Liver (tissue), 9 donors: ENCODE results near the gene BOLL. TPM values are rescaled to one million over a fixed set of nuclear protein-coding genes. Genes with fewer than 3 reads are reported as not detected.

Experiments
- DNase-seq: peaks from one replicate; pipeline ENCODE4 v3.0.0-alpha.2; 2017; ENCODE audit warnings: low spot score
- H3K27ac ChIP-seq, 2 donors: one replicate each; pipeline ENCODE4 v1.7.0; 2013; ENCODE audit warnings: inconsistent platforms in 2 of 2, low read length in 2 of 2, control low read depth in 1 of 2, low read depth in 1 of 2, mild to moderate bottlenecking in 1 of 2
- H3K27me3 ChIP-seq, 4 donors: one replicate each; pipeline versions ENCODE4 v1.6.1 to v1.7.0; 2013; ENCODE audit warnings: low read length in 3 of 4, inconsistent platforms in 1 of 4, mild to moderate bottlenecking in 1 of 4, moderate library complexity in 1 of 4; ENCODE audit not compliant: control insufficient read depth in 4 of 4, insufficient read depth in 4 of 4
- H3K36me3 ChIP-seq, 4 donors: one replicate each; pipeline versions ENCODE4 v1.6.1 to v1.7.0; 2013; ENCODE audit warnings: low read length in 3 of 4, mild to moderate bottlenecking in 3 of 4, low read depth in 1 of 4, moderate library complexity in 1 of 4; ENCODE audit not compliant: control insufficient read depth in 4 of 4, insufficient read depth in 3 of 4
- H3K4me1 ChIP-seq, 4 donors: one replicate each; pipeline versions ENCODE4 v1.6.1 to v1.7.0; 2013; ENCODE audit warnings: low read length in 3 of 4, mild to moderate bottlenecking in 3 of 4, moderate library complexity in 1 of 4; ENCODE audit not compliant: control insufficient read depth in 4 of 4, insufficient read depth in 4 of 4
- H3K4me3 ChIP-seq, 3 donors: one replicate each; pipeline versions ENCODE4 v1.6.1 to v1.7.0; 2013; ENCODE audit warnings: low read length in 3 of 3, control low read depth in 1 of 3, low read depth in 1 of 3, mild to moderate bottlenecking in 1 of 3
- H3K9ac ChIP-seq, 2 donors: one replicate each; pipeline ENCODE4 v1.7.0; 2013; ENCODE audit warnings: low read length in 2 of 2, mild to moderate bottlenecking in 2 of 2, moderate library complexity in 2 of 2, control low read depth in 1 of 2, low read depth in 1 of 2
- H3K9me3 ChIP-seq, 4 donors: one replicate each; pipeline versions ENCODE4 v1.6.1 to v1.7.0; 2013; ENCODE audit warnings: low read length in 3 of 4; ENCODE audit not compliant: control insufficient read depth in 4 of 4
- ATF3 ChIP-seq: IDR thresholded peaks from 2 replicates; pipeline ENCODE4 v1.6.1; 2016; ENCODE audit warnings: antibody characterized with exemption
- CTCF ChIP-seq: fragments of 150-350 bp; IDR thresholded peaks from 2 replicates; pipeline ENCODE4 v1.5.1; 2017; ENCODE audit warnings: improper control_type of control experiment, low read depth, low read length; ENCODE audit not compliant: missing input control
- EGR1 ChIP-seq, 2 donors: IDR thresholded peaks; 2 replicates each; pipeline ENCODE4 v1.6.1; 2016 to 2018; ENCODE audit warnings: antibody characterized with exemption in 2 of 2, low read depth in 2 of 2
- FOXA1 ChIP-seq: IDR thresholded peaks from 2 replicates; pipeline ENCODE4 v1.6.1; 2016; ENCODE audit warnings: antibody characterized with exemption
- FOXA2 ChIP-seq: IDR thresholded peaks from 2 replicates; pipeline ENCODE4 v1.6.1; 2016; ENCODE audit warnings: antibody characterized with exemption
- GABPA ChIP-seq, 2 donors: IDR thresholded peaks in 1 of 2; conservative IDR thresholded peaks in 1 of 2; 2 replicates each; pipeline ENCODE4 v1.6.1; 2016; ENCODE audit warnings: antibody characterized with exemption in 2 of 2, mild to moderate bottlenecking in 1 of 2, moderate library complexity in 1 of 2
- HNF4A ChIP-seq, 2 donors: conservative IDR thresholded peaks; 2 replicates each; pipeline ENCODE4 v1.6.1; 2016; ENCODE audit warnings: antibody characterized with exemption in 2 of 2, mild to moderate bottlenecking in 2 of 2
- HNF4G ChIP-seq: IDR thresholded peaks from 2 replicates; pipeline ENCODE4 v1.6.1; 2016; ENCODE audit warnings: antibody characterized with exemption
- JUND ChIP-seq, 2 donors: IDR thresholded peaks; 2 replicates each; pipeline ENCODE4 v1.6.1; 2016; ENCODE audit warnings: antibody characterized with exemption in 2 of 2
- MAX ChIP-seq: IDR thresholded peaks from 2 replicates; pipeline ENCODE4 v1.6.1; 2016; ENCODE audit warnings: antibody characterized with exemption
- NR2F2 ChIP-seq: IDR thresholded peaks from 2 replicates; pipeline ENCODE4 v1.6.1; 2016; ENCODE audit warnings: antibody characterized with exemption
- RAD21 ChIP-seq, 2 donors: IDR thresholded peaks; 2 replicates each; pipeline ENCODE4 v1.6.1; 2016; ENCODE audit warnings: antibody characterized with exemption in 2 of 2, mild to moderate bottlenecking in 2 of 2
- REST ChIP-seq: IDR thresholded peaks from 2 replicates; pipeline ENCODE4 v1.6.1; 2016; ENCODE audit warnings: antibody characterized with exemption, mild to moderate bottlenecking
- RXRA ChIP-seq, 2 donors: IDR thresholded peaks; 2 replicates each; pipeline ENCODE4 v1.6.1; 2017 to 2018; ENCODE audit warnings: antibody characterized with exemption in 2 of 2, mild to moderate bottlenecking in 1 of 2
- SP1 ChIP-seq: IDR thresholded peaks from 2 replicates; pipeline ENCODE4 v1.6.1; 2018; ENCODE audit warnings: antibody characterized with exemption, mild to moderate bottlenecking
- TAF1 ChIP-seq: conservative IDR thresholded peaks from 2 replicates; pipeline ENCODE4 v1.6.1; 2016; ENCODE audit warnings: antibody characterized with exemption, mild to moderate bottlenecking
- YY1 ChIP-seq: IDR thresholded peaks from 2 replicates; pipeline ENCODE4 v1.6.1; 2016; ENCODE audit warnings: antibody characterized with exemption, mild to moderate bottlenecking
- ZBTB33 ChIP-seq: IDR thresholded peaks from 2 replicates; pipeline ENCODE4 v1.6.1; 2016; ENCODE audit warnings: antibody characterized with exemption
- WGBS: extraction: QIAGEN DNeasy Blood & Tissue Kit; methylation state at CpG from one replicate; pipeline ENCODE4 v1.1.7; 2013; 5-methylcytosine and 5-hydroxymethylcytosine counted together
- polyA plus RNA-seq, 2 donors: library from polyadenylated mRNA; stranded (reverse) in 1 of 2; unstranded in 1 of 2; fragments of 200-250 nt in 1 of 2; fragments of >200 nt in 1 of 2; fragmentation: Nextera tagmentation in 1 of 2; extraction: Ambion mirVana in 1 of 2; gene quantifications; one replicate each; pipeline versions ENCODE4 v1.2.1 to v1.2.3, GENCODE V29; 2013 to 2015
- total RNA-seq, 2 donors: library from RNA; depleted of rRNA; stranded (reverse); fragments of >200 nt; gene quantifications; one replicate each; pipeline ENCODE4 v1.2.3, GENCODE V29; 2014
- donor health status: healthy.
- donor health status: healthy.
- donor health status: healthy.
- donor health status: healthy.
- donor health status: healthy.

Gene BOLL
- total and polyA plus RNA-seq, 4 donors: not detected

- H3K9me3 ChIP-seq: no peaks in the 10 kb centered on the region
- WGBS: 35% methylated on average over 2 of the region's 2 CpGs
- TF ChIP-seq CTCF (peak; percentile 78), RAD21 (IDR thresholded peaks at IDR 0.05) (peak; percentile 86 to 88), RXRA (IDR thresholded peaks at IDR 0.05) (no peak)
- H3K27me3 ChIP-seq: peaks cover 0 to 8% (median 0%) of the 10 kb centered on the region in 4 donors
- H3K36me3 ChIP-seq: no peaks in the 10 kb centered on the region
- no peak overlapping the region for H3K4me3 ChIP-seq
- H3K27ac ChIP-seq: no peak overlapping the region
- no peak for DNase-seq
- H3K4me1 ChIP-seq: peaks cover 7 to 15% (median 11%) of the 10 kb centered on the region in 4 donors
- H3K9ac ChIP-seq: no peak overlapping the region
Observed at GRCh38 chr2:197803033-197803444, 17.9 kb upstream of the BOLL start.

- Histone ChIP-seq H3K27me3 (peaks cover 0 to 8% (median 0%) of the 10 kb centered on the region in 4 donors), H3K36me3 (no peaks in the 10 kb centered on the region), H3K4me1 (peaks cover 7 to 15% (median 11%) of the 10 kb centered on the region in 4 donors), H3K27ac (no peak overlapping the region), H3K9ac (no peak overlapping the region), H3K9me3 (no peaks in the 10 kb centered on the region), H3K4me3 (no peak overlapping the region)
- no peak for DNase-seq
- TF ChIP-seq JUND (IDR thresholded peaks at IDR 0.05): no peak
- TF ChIP-seq REST: no peak
- no peak for TF ChIP-seq RXRA (IDR thresholded peaks at IDR 0.05)
- TF ChIP-seq HNF4A (conservative IDR thresholded peaks at IDR 0.05): no peak
- TF ChIP-seq TAF1: no peak
- TF ChIP-seq EGR1 (IDR thresholded peaks at IDR 0.05; ENCODE audit: low read depth in 2 of 2): no peak
- no peak for TF ChIP-seq NR2F2
- no peak for TF ChIP-seq HNF4G
- no peak for TF ChIP-seq RAD21 (IDR thresholded peaks at IDR 0.05)
- no peak for TF ChIP-seq SP1
- no peak for TF ChIP-seq GABPA (IDR thresholded peaks at IDR 0.05 in 1 of 2, conservative IDR thresholded peaks at IDR 0.05 in 1 of 2)
- TF ChIP-seq CTCF: no peak
- no peak for TF ChIP-seq FOXA1
- TF ChIP-seq ZBTB33: no peak
- no peak for TF ChIP-seq ATF3
- no peak for TF ChIP-seq FOXA2
- TF ChIP-seq MAX: no peak
- no peak for TF ChIP-seq YY1
Observed at GRCh38 chr2:197801033-197801432, 15.9 kb upstream of the BOLL start.
